Measurements from ENCODE around the gene WDR38.

WDR38 gene, protein sequence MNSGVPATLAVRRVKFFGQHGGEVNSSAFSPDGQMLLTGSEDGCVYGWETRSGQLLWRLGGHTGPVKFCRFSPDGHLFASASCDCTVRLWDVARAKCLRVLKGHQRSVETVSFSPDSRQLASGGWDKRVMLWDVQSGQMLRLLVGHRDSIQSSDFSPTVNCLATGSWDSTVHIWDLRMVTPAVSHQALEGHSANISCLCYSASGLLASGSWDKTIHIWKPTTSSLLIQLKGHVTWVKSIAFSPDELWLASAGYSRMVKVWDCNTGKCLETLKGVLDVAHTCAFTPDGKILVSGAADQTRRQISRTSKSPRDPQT

DNA sequence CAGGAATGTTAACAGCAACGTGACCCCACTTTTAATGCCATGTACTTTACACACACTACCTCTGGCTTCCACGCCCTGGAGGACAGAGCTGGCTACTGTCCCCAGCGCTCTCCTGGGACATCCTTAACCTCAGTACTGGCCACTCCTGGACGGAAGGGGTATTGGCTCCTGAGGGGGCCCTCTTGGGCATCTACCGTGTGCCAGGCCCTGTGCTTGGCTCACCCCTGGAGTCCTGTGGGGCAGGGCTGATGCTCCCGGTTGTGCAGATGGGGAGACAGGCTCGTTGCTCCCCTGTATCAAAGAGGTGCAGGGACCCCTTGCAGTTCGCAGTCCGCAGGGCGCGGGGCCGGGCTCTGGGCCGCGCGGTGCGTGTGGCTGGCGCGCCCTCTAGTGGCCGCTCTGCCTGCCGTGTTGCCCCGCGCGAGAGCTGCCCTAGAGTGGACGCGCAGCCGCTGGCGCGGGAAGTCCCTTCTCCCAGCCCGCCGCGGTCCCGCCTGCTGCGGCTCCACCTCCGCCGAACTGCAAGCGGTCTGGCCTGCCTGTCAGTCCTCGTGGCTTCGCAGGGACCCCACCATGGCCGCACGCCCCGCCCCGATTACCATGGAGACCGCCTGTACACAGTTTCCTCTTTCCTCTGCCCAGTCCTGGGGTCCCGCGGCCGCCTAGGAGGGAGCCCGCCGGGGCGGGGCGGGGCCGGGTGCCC lies at the start of gene WDR38:
WDR38 (plus strand) TSS at position 632 of the 703 bp plus-strand sequence. CDS start 72 bp downstream, outside the sequence.
- DNase-seq (ENCODE audit: low spot score), result peak; percentile 91
- TF ChIP-seq, protein P1, sequence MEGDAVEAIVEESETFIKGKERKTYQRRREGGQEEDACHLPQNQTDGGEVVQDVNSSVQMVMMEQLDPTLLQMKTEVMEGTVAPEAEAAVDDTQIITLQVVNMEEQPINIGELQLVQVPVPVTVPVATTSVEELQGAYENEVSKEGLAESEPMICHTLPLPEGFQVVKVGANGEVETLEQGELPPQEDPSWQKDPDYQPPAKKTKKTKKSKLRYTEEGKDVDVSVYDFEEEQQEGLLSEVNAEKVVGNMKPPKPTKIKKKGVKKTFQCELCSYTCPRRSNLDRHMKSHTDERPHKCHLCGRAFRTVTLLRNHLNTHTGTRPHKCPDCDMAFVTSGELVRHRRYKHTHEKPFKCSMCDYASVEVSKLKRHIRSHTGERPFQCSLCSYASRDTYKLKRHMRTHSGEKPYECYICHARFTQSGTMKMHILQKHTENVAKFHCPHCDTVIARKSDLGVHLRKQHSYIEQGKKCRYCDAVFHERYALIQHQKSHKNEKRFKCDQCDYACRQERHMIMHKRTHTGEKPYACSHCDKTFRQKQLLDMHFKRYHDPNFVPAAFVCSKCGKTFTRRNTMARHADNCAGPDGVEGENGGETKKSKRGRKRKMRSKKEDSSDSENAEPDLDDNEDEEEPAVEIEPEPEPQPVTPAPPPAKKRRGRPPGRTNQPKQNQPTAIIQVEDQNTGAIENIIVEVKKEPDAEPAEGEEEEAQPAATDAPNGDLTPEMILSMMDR (IDR thresholded peaks at IDR 0.05; ENCODE audit: extremely low read depth, missing control alignments), result peak; percentile 96

DNA sequence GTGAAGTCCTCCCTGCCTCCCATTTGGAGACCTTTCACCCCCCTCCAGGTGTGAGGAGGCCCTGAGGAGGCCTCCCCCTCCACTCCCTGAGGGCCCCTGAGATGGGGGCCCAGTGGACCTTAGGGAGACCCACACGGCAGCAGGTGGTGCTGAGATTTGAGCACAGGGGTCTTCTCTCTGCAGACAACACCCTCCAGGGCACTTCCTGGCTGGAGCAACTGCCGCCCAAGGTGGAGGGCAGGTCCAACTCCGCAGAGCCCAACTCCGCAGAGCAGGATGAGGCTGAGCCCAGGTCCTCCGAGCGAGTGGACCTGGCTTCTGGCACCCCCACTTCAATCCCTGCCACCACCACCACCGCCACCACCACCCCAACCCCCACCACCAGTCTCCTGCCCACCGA lies 49.3 kb upstream of the WDR38 start:
- TF ChIP-seq, protein P1 (IDR thresholded peaks at IDR 0.05; ENCODE audit: extremely low read depth, missing control alignments), result no peak
- DNase-seq (ENCODE audit: low spot score), result no peak

DNA sequence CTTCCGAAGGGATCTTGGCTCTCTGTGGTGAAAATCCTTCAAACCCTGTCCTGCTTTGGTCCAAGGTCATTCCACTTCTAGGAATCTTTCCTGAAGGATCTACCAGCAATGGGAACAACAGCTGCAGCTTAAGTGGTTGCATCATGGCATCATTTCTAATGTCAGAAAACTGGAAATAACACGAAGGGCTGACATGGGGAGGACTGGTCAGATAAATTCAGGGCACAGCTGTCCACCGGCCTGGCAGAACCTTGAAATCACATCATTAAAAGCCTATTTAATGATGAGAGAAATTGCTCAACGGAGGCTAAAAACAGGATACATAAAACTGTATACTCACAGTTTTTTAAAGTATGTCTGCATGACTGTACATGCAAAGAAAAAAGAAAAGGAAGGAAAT lies 48.1 kb upstream of the WDR38 start:
- TF ChIP-seq, protein P1 (IDR thresholded peaks at IDR 0.05; ENCODE audit: extremely low read depth, missing control alignments), result no peak
- no peak for DNase-seq (ENCODE audit: low spot score)

DNA sequence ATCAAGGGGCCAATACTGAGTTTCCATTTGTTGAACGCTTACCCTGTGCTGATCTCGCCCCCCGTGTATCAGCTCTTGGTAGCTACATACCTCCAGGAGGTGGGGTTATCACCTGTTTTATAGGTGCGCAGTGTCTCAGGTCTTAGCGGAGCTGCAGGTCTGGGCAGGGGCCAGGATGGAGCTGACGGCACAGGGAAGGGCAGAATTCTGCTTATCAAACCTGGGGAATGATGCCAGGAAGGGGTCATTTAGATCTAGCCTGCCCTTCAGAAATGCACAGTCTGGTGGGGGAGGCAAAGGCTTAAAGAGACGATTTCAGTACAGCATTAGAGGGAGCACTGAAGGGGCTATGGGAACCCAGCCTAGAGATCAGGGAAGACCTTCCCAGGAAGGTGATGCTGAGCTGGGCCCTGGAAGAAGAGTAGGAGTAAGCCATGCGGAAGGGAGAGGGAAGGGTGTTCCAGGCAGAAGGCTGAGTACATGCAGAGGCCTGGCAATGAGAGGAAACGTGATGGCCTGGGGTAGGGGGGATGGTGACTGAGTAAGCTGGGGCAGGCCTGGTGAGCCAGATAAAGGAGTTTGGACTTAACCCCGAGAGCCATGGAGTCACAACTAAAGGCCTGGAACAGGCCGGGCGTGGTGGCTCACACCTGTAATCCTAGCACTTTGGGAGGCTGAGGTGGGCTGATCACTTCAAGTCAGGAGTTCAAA lies 44.9 kb upstream of the WDR38 start:
- TF ChIP-seq, protein P1 (IDR thresholded peaks at IDR 0.05; ENCODE audit: extremely low read depth, missing control alignments), result no peak
- no peak for DNase-seq (ENCODE audit: low spot score)

DNA sequence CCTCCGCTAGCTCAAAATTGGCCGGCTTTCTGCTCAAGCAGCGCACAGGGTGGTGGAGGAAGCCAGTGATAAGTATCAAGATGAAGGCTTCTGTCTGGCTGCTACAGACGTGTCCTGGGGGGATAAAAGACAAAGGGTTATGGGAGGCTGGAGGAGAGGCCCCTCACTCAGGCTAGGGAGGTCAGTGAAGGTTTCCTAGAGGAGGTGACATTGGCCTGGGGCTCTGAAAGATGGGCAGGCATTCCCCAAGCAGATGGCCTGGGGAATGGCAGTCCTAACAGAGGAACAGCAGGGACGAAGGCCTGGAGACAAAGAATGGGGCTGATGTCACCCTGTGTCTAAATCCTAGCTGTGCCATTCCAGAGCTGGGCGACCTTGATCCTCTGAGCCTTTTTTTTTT lies 44.0 kb upstream of the WDR38 start:
- DNase-seq (ENCODE audit: low spot score), result no peak
- TF ChIP-seq, protein P1 (IDR thresholded peaks at IDR 0.05; ENCODE audit: extremely low read depth, missing control alignments), result no peak

DNA sequence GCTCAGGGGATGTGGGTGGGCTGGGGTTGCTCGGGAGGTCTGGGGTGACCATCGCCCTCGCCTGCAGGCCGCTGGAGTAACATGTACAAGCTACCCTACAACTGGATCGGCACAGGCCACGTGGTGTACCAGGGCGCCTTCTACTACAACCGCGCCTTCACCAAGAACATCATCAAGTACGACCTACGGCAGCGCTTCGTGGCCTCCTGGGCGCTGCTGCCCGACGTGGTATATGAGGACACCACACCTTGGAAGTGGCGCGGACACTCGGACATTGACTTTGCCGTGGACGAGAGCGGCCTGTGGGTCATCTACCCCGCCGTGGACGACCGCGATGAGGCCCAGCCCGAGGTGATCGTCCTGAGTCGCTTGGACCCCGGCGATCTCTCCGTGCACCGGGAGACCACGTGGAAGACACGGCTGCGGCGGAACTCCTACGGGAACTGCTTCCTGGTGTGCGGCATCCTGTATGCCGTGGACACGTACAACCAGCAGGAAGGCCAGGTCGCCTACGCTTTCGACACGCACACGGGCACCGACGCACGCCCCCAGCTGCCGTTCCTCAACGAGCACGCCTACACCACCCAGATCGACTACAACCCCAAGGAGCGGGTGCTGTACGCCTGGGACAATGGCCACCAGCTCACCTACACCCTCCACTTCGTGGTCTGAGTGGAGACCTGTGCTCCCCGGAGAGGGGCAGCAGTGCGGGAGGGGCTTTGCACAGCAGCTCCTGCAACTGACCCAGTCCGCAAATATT lies 43.3 kb upstream of the WDR38 start:
- TF ChIP-seq, protein P1 (IDR thresholded peaks at IDR 0.05; ENCODE audit: extremely low read depth, missing control alignments), result no peak
- no peak for DNase-seq (ENCODE audit: low spot score)
